Measurements from ENCODE around the gene ATXN1.

DNA sequence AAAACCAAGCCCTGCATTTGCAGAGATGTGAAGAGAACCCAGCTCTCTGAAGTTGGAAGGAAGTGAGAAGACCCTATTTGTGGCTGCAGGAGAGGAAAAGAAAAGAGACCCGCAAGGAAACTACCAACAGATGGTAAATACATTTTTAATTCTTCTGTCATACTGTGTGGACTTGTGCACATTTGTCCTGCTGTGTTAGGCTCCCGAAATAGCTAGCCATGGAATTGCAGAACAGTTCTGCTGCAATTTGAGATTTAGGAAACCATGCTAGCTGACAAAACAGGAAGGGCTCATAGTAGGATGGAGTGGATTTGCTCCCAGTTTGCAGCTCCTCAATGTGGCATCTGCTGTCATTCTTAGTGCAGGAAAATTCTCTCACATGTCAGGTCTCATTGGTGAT is 12.1 kb upstream of the ATXN1 start:
- TF ChIP-seq, protein P1, sequence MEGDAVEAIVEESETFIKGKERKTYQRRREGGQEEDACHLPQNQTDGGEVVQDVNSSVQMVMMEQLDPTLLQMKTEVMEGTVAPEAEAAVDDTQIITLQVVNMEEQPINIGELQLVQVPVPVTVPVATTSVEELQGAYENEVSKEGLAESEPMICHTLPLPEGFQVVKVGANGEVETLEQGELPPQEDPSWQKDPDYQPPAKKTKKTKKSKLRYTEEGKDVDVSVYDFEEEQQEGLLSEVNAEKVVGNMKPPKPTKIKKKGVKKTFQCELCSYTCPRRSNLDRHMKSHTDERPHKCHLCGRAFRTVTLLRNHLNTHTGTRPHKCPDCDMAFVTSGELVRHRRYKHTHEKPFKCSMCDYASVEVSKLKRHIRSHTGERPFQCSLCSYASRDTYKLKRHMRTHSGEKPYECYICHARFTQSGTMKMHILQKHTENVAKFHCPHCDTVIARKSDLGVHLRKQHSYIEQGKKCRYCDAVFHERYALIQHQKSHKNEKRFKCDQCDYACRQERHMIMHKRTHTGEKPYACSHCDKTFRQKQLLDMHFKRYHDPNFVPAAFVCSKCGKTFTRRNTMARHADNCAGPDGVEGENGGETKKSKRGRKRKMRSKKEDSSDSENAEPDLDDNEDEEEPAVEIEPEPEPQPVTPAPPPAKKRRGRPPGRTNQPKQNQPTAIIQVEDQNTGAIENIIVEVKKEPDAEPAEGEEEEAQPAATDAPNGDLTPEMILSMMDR (IDR thresholded peaks at IDR 0.05), result no peak
- no peak for TF ChIP-seq EP300 (IDR thresholded peaks at IDR 0.05; ENCODE audit: borderline replicate concordance in 1 of 2, low read depth in 1 of 2, low read length in 1 of 2)
- no peak for TF ChIP-seq TEAD4 (IDR thresholded peaks at IDR 0.05; ENCODE audit: borderline replicate concordance, insufficient read depth)

Data from SK-N-SH (cell line).